Fibroblast of mammary gland (primary cell): ENCODE measurements around the gene CELF5.

Experiments used
- DNase-seq: peaks from one replicate; pipeline ENCODE4 v3.0.0-alpha.2; 2010; ENCODE audit warnings: low read depth
- H3K4me3 ChIP-seq: 2 replicates; pipeline ENCODE4 v1.5.1; 2011; ENCODE audit warnings: low read depth, mild to moderate bottlenecking, low read length, moderate library complexity; ENCODE audit not compliant: control insufficient read depth
- TF ChIP-seq, protein P1 (sequence below): conservative IDR thresholded peaks from 2 replicates; pipeline ENCODE4 v1.5.1; 2011; ENCODE audit warnings: low read depth, low read length, inconsistent platforms; ENCODE audit not compliant: control insufficient read depth, insufficient read depth

CELF5 gene

DNA sequence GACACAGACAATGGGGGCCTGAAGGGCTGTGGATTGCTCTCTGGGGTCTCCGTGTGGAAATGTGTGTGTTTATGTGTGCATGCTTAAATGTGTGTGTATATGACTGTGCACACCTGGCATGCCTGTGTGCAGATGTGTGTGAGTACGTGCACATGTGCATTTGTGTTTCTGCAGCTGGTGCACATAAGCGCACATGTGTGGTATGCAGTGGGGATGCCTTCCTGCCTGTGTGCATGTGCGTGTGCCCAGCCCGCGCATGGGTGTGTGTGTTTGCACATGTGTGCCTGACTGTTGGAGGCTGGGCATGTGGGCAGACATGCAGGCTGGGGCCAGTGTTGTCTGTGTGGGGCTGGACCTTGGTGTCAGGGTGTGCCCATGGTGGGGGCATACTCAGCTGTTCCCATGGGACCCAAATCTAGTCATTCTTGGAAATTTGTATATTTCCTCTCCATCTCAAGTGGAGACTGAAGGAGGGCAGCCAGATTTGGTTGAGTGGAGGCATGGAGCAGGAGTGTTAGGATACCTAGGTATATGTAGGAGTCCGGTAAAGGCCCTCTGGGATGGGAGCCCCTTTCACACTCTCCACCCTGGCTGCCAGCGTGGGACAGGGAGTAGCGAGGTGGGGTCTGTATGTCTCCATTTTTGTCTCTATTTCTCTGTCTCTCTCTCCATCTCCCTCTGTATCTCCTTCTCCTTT, 49.9 kb downstream of the CELF5 start:
- TF ChIP-seq, protein P1, sequence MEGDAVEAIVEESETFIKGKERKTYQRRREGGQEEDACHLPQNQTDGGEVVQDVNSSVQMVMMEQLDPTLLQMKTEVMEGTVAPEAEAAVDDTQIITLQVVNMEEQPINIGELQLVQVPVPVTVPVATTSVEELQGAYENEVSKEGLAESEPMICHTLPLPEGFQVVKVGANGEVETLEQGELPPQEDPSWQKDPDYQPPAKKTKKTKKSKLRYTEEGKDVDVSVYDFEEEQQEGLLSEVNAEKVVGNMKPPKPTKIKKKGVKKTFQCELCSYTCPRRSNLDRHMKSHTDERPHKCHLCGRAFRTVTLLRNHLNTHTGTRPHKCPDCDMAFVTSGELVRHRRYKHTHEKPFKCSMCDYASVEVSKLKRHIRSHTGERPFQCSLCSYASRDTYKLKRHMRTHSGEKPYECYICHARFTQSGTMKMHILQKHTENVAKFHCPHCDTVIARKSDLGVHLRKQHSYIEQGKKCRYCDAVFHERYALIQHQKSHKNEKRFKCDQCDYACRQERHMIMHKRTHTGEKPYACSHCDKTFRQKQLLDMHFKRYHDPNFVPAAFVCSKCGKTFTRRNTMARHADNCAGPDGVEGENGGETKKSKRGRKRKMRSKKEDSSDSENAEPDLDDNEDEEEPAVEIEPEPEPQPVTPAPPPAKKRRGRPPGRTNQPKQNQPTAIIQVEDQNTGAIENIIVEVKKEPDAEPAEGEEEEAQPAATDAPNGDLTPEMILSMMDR = no peak
- H3K4me3 ChIP-seq = no peak overlapping the region
- no peak for DNase-seq

DNA sequence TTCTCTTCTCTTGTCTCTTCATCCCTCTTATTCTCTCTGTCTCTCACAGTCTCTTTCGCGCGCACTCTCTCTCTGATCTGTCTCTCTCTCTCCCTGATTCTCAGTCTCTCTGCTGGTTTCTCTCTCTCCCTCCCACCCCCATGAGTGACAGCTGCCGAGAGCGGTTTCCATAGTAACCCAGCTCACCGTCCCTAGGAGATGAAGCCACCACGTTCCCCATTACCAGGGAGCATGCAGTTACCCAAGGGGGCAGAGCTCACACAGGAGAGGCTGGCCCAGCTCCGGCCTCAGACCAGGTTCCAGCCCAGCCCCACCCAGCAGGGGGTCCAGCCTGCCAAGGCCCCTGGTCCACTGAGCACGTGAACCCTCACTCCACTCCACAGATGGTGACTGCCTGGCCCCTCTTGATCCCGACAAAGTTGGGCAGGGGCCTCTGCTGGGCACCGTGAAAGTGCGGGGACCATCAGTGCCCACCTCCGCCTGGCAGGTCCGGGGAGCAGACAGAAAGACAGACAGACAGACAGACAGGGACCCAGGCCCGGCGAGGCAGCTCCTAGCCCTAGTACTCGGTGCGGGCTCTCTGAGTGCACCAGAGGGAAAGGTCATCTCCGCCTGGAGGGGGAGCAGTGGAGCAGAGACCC, 50.6 kb downstream of the CELF5 start:
- TF ChIP-seq, protein P1 = peak; percentile 39
- no peak for DNase-seq
- H3K4me3 ChIP-seq = peak overlapping the region; percentile 37

DNA sequence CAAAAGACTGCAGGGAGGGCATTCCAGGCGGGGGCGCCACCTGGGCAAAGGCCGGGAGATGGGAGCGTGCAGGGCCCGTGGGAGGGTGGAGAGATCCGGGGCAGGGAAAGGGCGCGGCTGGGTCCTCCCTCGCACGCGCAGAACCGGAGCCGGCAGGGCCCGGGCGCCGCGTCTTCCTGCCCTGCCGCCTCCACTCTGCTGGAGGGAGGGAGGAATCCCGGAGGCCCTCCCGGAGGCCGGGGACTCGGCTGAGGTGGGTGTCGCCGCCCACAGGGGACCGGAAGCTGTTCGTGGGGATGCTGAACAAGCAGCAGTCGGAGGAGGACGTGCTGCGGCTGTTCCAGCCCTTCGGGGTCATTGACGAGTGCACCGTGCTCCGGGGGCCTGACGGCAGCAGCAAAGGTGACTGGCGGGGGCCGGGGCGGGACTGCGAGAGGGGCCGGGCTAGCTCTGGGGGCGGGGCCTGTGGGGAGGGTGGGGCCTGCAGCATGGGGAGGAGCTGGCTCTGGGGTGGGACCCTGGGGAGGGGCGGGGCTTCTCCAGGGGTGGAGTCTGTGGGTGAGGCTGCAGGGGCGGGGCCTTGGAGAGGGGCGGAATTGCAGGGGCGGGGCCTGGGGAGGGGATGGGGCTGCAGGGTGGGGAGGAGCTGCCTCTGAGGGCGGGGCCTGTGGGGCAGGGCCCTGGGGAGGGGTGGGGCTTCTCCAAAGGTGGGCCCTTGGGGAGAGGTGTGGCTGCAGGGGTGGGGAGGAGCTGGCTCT, 51.3 kb downstream of the CELF5 start:
- TF ChIP-seq, protein P1 = no peak

DNA sequence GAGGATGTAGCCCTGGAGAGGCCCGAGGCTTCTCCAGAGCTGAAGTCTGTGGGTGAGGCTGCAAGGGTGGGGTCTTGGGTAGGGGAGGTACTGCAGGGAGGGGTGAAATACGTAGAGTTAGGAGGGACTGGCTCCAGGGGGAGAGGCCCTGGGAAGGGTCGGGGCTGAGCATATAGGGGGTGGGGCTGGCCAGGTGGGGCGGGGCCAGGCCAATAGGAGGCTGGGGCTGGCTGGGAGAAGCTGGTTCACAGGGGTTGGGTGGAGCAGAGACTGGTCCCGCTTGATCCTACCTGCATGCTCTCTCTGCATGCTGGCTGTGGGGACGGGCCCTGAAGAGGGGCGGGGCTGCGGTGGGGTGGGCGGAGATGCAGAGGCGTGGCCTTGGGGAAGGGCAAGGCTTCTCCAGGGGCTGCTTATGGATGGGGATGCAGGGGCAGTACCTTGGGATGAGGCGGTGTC, 51.9 kb downstream of the CELF5 start:
- DNase-seq = no peak
- TF ChIP-seq, protein P1 = no peak
- H3K4me3 ChIP-seq = no peak overlapping the region

More for the DNA sequence above, 51.3 kb downstream of the CELF5 start:
- peak overlapping the region; percentile 37 for H3K4me3 ChIP-seq
- DNase-seq = peak; percentile 67

DNA sequence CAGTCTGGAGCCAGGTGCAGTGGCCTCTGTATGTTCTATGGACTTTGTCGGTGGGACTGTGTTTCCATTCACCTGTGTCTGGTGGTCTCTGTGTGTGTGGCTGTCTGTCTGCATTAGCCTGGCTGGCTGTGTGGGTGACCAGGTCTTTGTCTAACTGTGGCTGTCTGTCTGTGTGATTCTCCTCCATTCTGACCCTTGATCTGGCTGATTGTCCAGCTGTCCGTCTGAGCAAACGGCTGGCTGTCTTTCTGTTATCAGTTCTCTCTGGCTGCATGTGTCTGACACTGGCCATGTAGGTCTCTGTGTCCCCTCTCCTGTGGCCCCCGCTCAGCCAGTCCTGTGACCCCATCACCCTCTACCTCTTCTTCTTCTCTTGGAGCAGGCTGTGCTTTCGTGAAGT, 53.2 kb downstream of the CELF5 start:
- no peak for DNase-seq
- H3K4me3 ChIP-seq = no peak overlapping the region
- TF ChIP-seq, protein P1 = no peak

DNA sequence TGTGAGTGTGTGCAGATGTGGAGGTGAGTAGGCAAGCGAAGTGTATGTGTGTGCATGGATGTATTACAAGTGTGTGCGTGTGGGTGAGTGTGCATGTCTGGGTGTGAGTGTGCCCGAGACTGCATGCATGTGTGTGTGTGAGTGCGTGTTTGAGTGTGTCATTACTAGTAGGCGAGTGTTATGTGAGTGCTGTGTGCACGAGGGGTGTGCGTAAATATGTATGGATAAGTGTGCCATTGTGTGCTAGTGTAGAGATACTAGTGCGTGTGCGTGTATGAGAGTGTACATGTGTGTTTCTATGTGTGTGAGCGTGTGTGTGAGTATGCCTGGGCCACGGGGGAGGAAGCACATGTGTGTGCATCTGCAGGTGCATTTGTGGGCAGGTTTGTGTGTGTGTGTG, 53.8 kb downstream of the CELF5 start:
- no peak for DNase-seq
- TF ChIP-seq, protein P1 = no peak
- no peak overlapping the region for H3K4me3 ChIP-seq
